ENCODE results near the gene TPMT. TPM values are rescaled to one million over a fixed set of nuclear protein-coding genes. Genes with fewer than 3 reads are reported as not detected.
"Not testable (repeated sequence)": the region's sequence is repeated elsewhere in the genome, so short reads cannot be mapped to it uniquely, and the experiment has no call there.

TPMT gene
- total RNA-seq, 2 experiments from 2014 or later, result 4.9 to 5.3 TPM

GRCh38 chr6:18155150-18155863 lies 430 bp upstream of the TPMT start, which contains the start of gene KDM1B:
Gene KDM1B (plus strand): TSS chr6:18155422. CDS start chr6:18159896, 4,474 bp downstream.
- Mint-ChIP-seq H3K27me3 (no peaks in the 10 kb centered on the region), H3K4me1 (peaks cover 27% of the 10 kb centered on the region), H3K27ac (peak within 1 kb of the TSS; percentile 90), H3K4me3 (peak within 1 kb of the TSS; percentile 93), H3K36me3 (ENCODE audit: low read depth) (peaks cover 6% of the 10 kb centered on the region), H3K9me3 (ENCODE audit: low read depth) (no peaks in the 10 kb centered on the region)
- intact Hi-C loops (cut with DNase I, micrococcal nuclease), result loop anchor here (1.0 to 5.0 kb wide), 7 partner anchors 33 to 555 kb away; partner anchors contain the start of genes DEK (in 2 of the 2), NUP153 (in 2 of the 2), FAM8A1 (in 1 of the 2) and NHLRC1 (in 1 of the 2)
- ChIA-PET POLR2A (interaction anchor here (0.6 kb wide), 1 partner anchor 22 kb away, joined by 3 read pairs; no protein-coding TSS in a partner anchor), CTCF (interaction anchor here (0.9 kb wide), 1 partner anchor 271 kb away, joined by 3 read pairs; no protein-coding TSS in a partner anchor)
- DNase-seq, result peak; percentile 99
- ATAC-seq, result peak; percentile 97

- no peak for ATAC-seq
- H3K4me3 Mint-ChIP-seq, result no peak overlapping the region
- no peaks in the 10 kb centered on the region for H3K9me3 Mint-ChIP-seq (ENCODE audit: low read depth)
- intact Hi-C loops (cut with DNase I, micrococcal nuclease), result no loop called here
- POLR2A ChIA-PET, result interaction anchor here (1.1 kb wide), 1 partner anchor 446 kb away, joined by 4 read pairs; the partner anchor contains the start of gene NUP153
- H3K27me3 Mint-ChIP-seq, result no peaks in the 10 kb centered on the region
- no peak overlapping the region for H3K27ac Mint-ChIP-seq
- H3K4me1 Mint-ChIP-seq, result peaks cover 29% of the 10 kb centered on the region
- CTCF ChIA-PET, result no interaction called here
- peaks cover 5% of the 10 kb centered on the region for H3K36me3 Mint-ChIP-seq (ENCODE audit: low read depth)
- DNase-seq, result no peak
These were observed 1.6 kb downstream of the TPMT start for GRCh38 chr6:18153311-18153703.

- ChIA-PET CTCF (interaction anchor here (0.7 to 0.9 kb wide), 2 partner anchors 240 to 1767 kb away, joined by 3 to 4 read pairs; no protein-coding TSS in a partner anchor), POLR2A (interaction anchor here (0.6 kb wide), 1 partner anchor 1136 kb away, joined by 8 read pairs; no protein-coding TSS in a partner anchor)
- Mint-ChIP-seq H3K4me1 (peaks cover 44% of the 10 kb centered on the region), H3K27me3 (no peaks in the 10 kb centered on the region), H3K9me3 (ENCODE audit: low read depth) (no peaks in the 10 kb centered on the region), H3K4me3 (no peak overlapping the region), H3K36me3 (ENCODE audit: low read depth) (peaks cover 8% of the 10 kb centered on the region), H3K27ac (no peak overlapping the region)
- no peak for DNase-seq
- ATAC-seq, result no peak
- intact Hi-C loops (cut with DNase I, micrococcal nuclease), result no loop called here
These were observed 3.1 kb downstream of the TPMT start for GRCh38 chr6:18151801-18152200.

GRCh38 chr6:18151391-18151790 lies 3.5 kb downstream of the TPMT start:
- POLR2A ChIA-PET; intact Hi-C loops (cut with DNase I, micrococcal nuclease): not testable (repeated sequence)
- CTCF ChIA-PET, result interaction anchor here (0.7 kb wide), 1 partner anchor 1767 kb away, joined by 4 read pairs; no protein-coding TSS in a partner anchor

GRCh38 chr6:18148304-18149025 lies 6.4 kb downstream of the TPMT start:
- CTCF ChIA-PET, result no interaction called here
- no peaks in the 10 kb centered on the region for H3K9me3 Mint-ChIP-seq (ENCODE audit: low read depth)
- no peaks in the 10 kb centered on the region for H3K27me3 Mint-ChIP-seq
- H3K36me3 Mint-ChIP-seq (ENCODE audit: low read depth), result peaks cover 8% of the 10 kb centered on the region
- H3K27ac Mint-ChIP-seq, result no peak overlapping the region
- DNase-seq, result peak; percentile 8
- POLR2A ChIA-PET, result no interaction called here
- peaks cover 30% of the 10 kb centered on the region for H3K4me1 Mint-ChIP-seq
- intact Hi-C loops (cut with DNase I, micrococcal nuclease), result loop anchor here in 1 of 2 experiments (5.0 kb wide), 1 partner anchor 364 kb away; no protein-coding TSS in a partner anchor
- no peak for ATAC-seq
- H3K4me3 Mint-ChIP-seq, result no peak overlapping the region

More at GRCh38 chr6:18151391-18151790, 3.5 kb downstream of the TPMT start:
- DNase-seq; H3K27ac Mint-ChIP-seq; H3K4me3 Mint-ChIP-seq; H3K36me3 Mint-ChIP-seq (ENCODE audit: low read depth); ATAC-seq; H3K27me3 Mint-ChIP-seq; H3K9me3 Mint-ChIP-seq (ENCODE audit: low read depth): not testable (repeated sequence)
- peaks cover 44% of the 10 kb centered on the region for H3K4me1 Mint-ChIP-seq

- Mint-ChIP-seq H3K4me1 (peaks cover 21% of the 10 kb centered on the region), H3K4me3 (no peak overlapping the region), H3K9me3 (ENCODE audit: low read depth) (no peaks in the 10 kb centered on the region), H3K27me3 (no peaks in the 10 kb centered on the region), H3K36me3 (ENCODE audit: low read depth) (peaks cover 10% of the 10 kb centered on the region), H3K27ac (no peak overlapping the region)
- DNase-seq (no peak), ATAC-seq (no peak)
- ChIA-PET CTCF (interaction anchor here (0.7 kb wide), 2 partner anchors 450 to 453 kb away, joined by 3 to 4 read pairs; no protein-coding TSS in a partner anchor), POLR2A (no interaction called here)
- intact Hi-C loops (cut with DNase I, micrococcal nuclease), result loop anchor here in 1 of 2 experiments (5.0 kb wide), 1 partner anchor 365 kb away; no protein-coding TSS in a partner anchor
These were observed 7.3 kb downstream of the TPMT start for GRCh38 chr6:18147616-18148015.

- Mint-ChIP-seq H3K9me3 (ENCODE audit: low read depth) (no peaks in the 10 kb centered on the region), H3K27me3 (no peaks in the 10 kb centered on the region), H3K4me1 (peaks cover 18% of the 10 kb centered on the region), H3K36me3 (ENCODE audit: low read depth) (peaks cover 14% of the 10 kb centered on the region), H3K27ac (no peak overlapping the region), H3K4me3 (no peak overlapping the region)
- intact Hi-C loops (cut with DNase I, micrococcal nuclease), result loop anchor here in 1 of 2 experiments (5.0 kb wide), 1 partner anchor 365 kb away; no protein-coding TSS in a partner anchor
- ATAC-seq (peak; percentile 96), DNase-seq (peak; percentile 14)
- ChIA-PET POLR2A (no interaction called here), CTCF (interaction anchor here (0.7 kb wide), 2 partner anchors 449 to 452 kb away, joined by 3 to 4 read pairs; no protein-coding TSS in a partner anchor)
These were observed 7.7 kb downstream of the TPMT start for GRCh38 chr6:18147160-18147559.

GRCh38 chr6:18142591-18142861 lies 12.4 kb downstream of the TPMT start:
- H3K36me3 Mint-ChIP-seq (ENCODE audit: low read depth), result peaks cover 19% of the 10 kb centered on the region
- ChIA-PET POLR2A (no interaction called here), CTCF (interaction anchor here (0.6 kb wide), 1 partner anchor 559 kb away, joined by 3 read pairs; no protein-coding TSS in a partner anchor)
- H3K4me1 Mint-ChIP-seq, result peaks cover 8% of the 10 kb centered on the region
- intact Hi-C loops (cut with DNase I, micrococcal nuclease), result no loop called here
- no peaks in the 10 kb centered on the region for H3K27me3 Mint-ChIP-seq
- ATAC-seq, result no peak
- no peak overlapping the region for H3K27ac Mint-ChIP-seq
- DNase-seq, result no peak
- H3K4me3 Mint-ChIP-seq, result no peak overlapping the region
- no peaks in the 10 kb centered on the region for H3K9me3 Mint-ChIP-seq (ENCODE audit: low read depth)

- Mint-ChIP-seq H3K9me3 (ENCODE audit: low read depth) (no peaks in the 10 kb centered on the region), H3K36me3 (ENCODE audit: low read depth) (peaks cover 19% of the 10 kb centered on the region), H3K4me3 (no peak overlapping the region), H3K27ac (no peak overlapping the region), H3K27me3 (no peaks in the 10 kb centered on the region), H3K4me1 (peaks cover 3% of the 10 kb centered on the region)
- ChIA-PET CTCF (interaction anchor here (0.6 kb wide), 1 partner anchor 558 kb away, joined by 3 read pairs; no protein-coding TSS in a partner anchor), POLR2A (no interaction called here)
- intact Hi-C loops (cut with DNase I, micrococcal nuclease), result no loop called here
- ATAC-seq, result no peak
- no peak for DNase-seq
These were observed 12.9 kb downstream of the TPMT start for GRCh38 chr6:18141805-18142590.

GRCh38 chr6:18139935-18140621 lies 14.8 kb downstream of the TPMT start:
- no peak overlapping the region for H3K4me3 Mint-ChIP-seq
- H3K4me1 Mint-ChIP-seq, result peaks cover 2% of the 10 kb centered on the region
- CTCF ChIA-PET, result interaction anchor here (0.7 kb wide), 1 partner anchor 21 kb away, joined by 3 read pairs; no protein-coding TSS in a partner anchor
- H3K27ac Mint-ChIP-seq, result no peak overlapping the region
- DNase-seq (no peak), ATAC-seq (no peak)
- H3K36me3 Mint-ChIP-seq (ENCODE audit: low read depth), result peaks cover 26% of the 10 kb centered on the region
- H3K9me3 Mint-ChIP-seq (ENCODE audit: low read depth), result no peaks in the 10 kb centered on the region
- H3K27me3 Mint-ChIP-seq, result no peaks in the 10 kb centered on the region
- POLR2A ChIA-PET, result no interaction called here
- intact Hi-C loops (cut with DNase I, micrococcal nuclease), result no loop called here

All from activated CD4-positive, alpha-beta T cell treated with anti-CD3 and anti-CD28 coated beads for 36 hours (primary cell).